Duodenal mucosa (tissue), 2 donors: Measurements from ENCODE around the gene ITPKB.
"Not testable (repeated sequence)": the region's sequence is repeated elsewhere in the genome, so short reads cannot be mapped to it uniquely, and the experiment has no call there.

Source experiments
- H3K27ac ChIP-seq: one replicate; pipeline ENCODE4 v1.7.0; 2013; ENCODE audit warnings: low read depth, low read length
- H3K27me3 ChIP-seq, 2 donors: one replicate each; pipeline ENCODE4 v1.7.0; 2013; ENCODE audit warnings: low read length in 2 of 2, control low read depth in 1 of 2; ENCODE audit not compliant: insufficient read depth in 2 of 2, control insufficient read depth in 1 of 2
- H3K36me3 ChIP-seq, 2 donors: one replicate each; pipeline ENCODE4 v1.7.0; 2013; ENCODE audit warnings: low read length in 2 of 2, control low read depth in 1 of 2; ENCODE audit not compliant: insufficient read depth in 2 of 2, control insufficient read depth in 1 of 2
- H3K4me1 ChIP-seq, 2 donors: one replicate each; pipeline ENCODE4 v1.7.0; 2013; ENCODE audit warnings: low read length in 2 of 2, control low read depth in 1 of 2; ENCODE audit not compliant: insufficient read depth in 2 of 2, control insufficient read depth in 1 of 2
- H3K4me3 ChIP-seq, 2 donors: one replicate each; pipeline ENCODE4 v1.7.0; 2013; ENCODE audit warnings: low read length in 2 of 2, low read depth in 1 of 2
- H3K9ac ChIP-seq, 2 donors: one replicate each; pipeline ENCODE4 v1.7.0; 2013; ENCODE audit warnings: low read length in 2 of 2, low read depth in 1 of 2
- H3K9me3 ChIP-seq, 2 donors: one replicate each; pipeline ENCODE4 v1.7.0; 2013; ENCODE audit warnings: low read length in 2 of 2, control low read depth in 1 of 2; ENCODE audit not compliant: control insufficient read depth in 1 of 2

Gene ITPKB

GRCh38 chr1:226599636-226600238 lies 139.3 kb downstream of the ITPKB start:
- H3K36me3 ChIP-seq = no peaks in the 10 kb centered on the region
- H3K4me3 ChIP-seq = no peak overlapping the region
- no peak overlapping the region for H3K27ac ChIP-seq
- no peak overlapping the region for H3K9ac ChIP-seq
- H3K27me3 ChIP-seq = no peaks in the 10 kb centered on the region
- H3K4me1 ChIP-seq = peaks cover 6 to 11% of the 10 kb centered on the region in 2 donors
- no peaks in the 10 kb centered on the region for H3K9me3 ChIP-seq

GRCh38 chr1:226598955-226599354 lies 140.1 kb downstream of the ITPKB start:
- peaks cover 6 to 11% of the 10 kb centered on the region in 2 donors for H3K4me1 ChIP-seq
- H3K9me3 ChIP-seq, H3K27ac ChIP-seq, H3K9ac ChIP-seq, H3K27me3 ChIP-seq, H3K36me3 ChIP-seq, H3K4me3 ChIP-seq: not testable (repeated sequence)

GRCh38 chr1:226598455-226598849 lies 140.6 kb downstream of the ITPKB start:
- Histone ChIP-seq H3K27me3 (no peaks in the 10 kb centered on the region), H3K36me3 (no peaks in the 10 kb centered on the region), H3K9ac (no peak overlapping the region), H3K9me3 (no peaks in the 10 kb centered on the region), H3K4me3 (no peak overlapping the region), H3K4me1 (peaks cover 4 to 9% of the 10 kb centered on the region in 2 donors), H3K27ac (no peak overlapping the region)

- Histone ChIP-seq H3K27me3 (no peaks in the 10 kb centered on the region), H3K9me3 (no peaks in the 10 kb centered on the region), H3K36me3 (no peaks in the 10 kb centered on the region), H3K27ac (no peak overlapping the region), H3K9ac (no peak overlapping the region), H3K4me3 (no peak overlapping the region), H3K4me1 (peaks cover 0 to 3% of the 10 kb centered on the region in 2 donors)
These were observed 141.2 kb downstream of the ITPKB start for GRCh38 chr1:226597616-226598454.

GRCh38 chr1:226596531-226597165 lies 142.4 kb downstream of the ITPKB start:
- H3K27ac ChIP-seq = no peak overlapping the region
- no peaks in the 10 kb centered on the region for H3K36me3 ChIP-seq

GRCh38 chr1:226593541-226593940 lies 145.5 kb downstream of the ITPKB start:
- no peaks in the 10 kb centered on the region for H3K36me3 ChIP-seq
- H3K9me3 ChIP-seq = no peaks in the 10 kb centered on the region
- H3K27ac ChIP-seq = no peak overlapping the region
- H3K9ac ChIP-seq = no peak overlapping the region
- no peaks in the 10 kb centered on the region for H3K27me3 ChIP-seq
- H3K4me1 ChIP-seq = no peaks in the 10 kb centered on the region
- H3K4me3 ChIP-seq = no peak overlapping the region

More at GRCh38 chr1:226596531-226597165, 142.4 kb downstream of the ITPKB start:
- H3K27me3 ChIP-seq = no peaks in the 10 kb centered on the region
- H3K9ac ChIP-seq = no peak overlapping the region
- no peaks in the 10 kb centered on the region for H3K4me1 ChIP-seq
- H3K4me3 ChIP-seq = no peak overlapping the region
- H3K9me3 ChIP-seq = no peaks in the 10 kb centered on the region

GRCh38 chr1:226590614-226591013 lies 148.5 kb downstream of the ITPKB start:
- H3K4me1 ChIP-seq = no peaks in the 10 kb centered on the region
- H3K27ac ChIP-seq = no peak overlapping the region
- no peak overlapping the region for H3K4me3 ChIP-seq
- H3K9me3 ChIP-seq = no peaks in the 10 kb centered on the region
- no peaks in the 10 kb centered on the region for H3K36me3 ChIP-seq
- no peak overlapping the region for H3K9ac ChIP-seq
- no peaks in the 10 kb centered on the region for H3K27me3 ChIP-seq

- Histone ChIP-seq H3K4me1 (no peaks in the 10 kb centered on the region), H3K27ac (no peak overlapping the region), H3K36me3 (no peaks in the 10 kb centered on the region), H3K27me3 (no peaks in the 10 kb centered on the region), H3K9ac (no peak overlapping the region), H3K9me3 (no peaks in the 10 kb centered on the region), H3K4me3 (no peak overlapping the region)
These were observed 149.9 kb downstream of the ITPKB start for GRCh38 chr1:226589008-226589733.

- Histone ChIP-seq H3K36me3 (no peaks in the 10 kb centered on the region), H3K4me3 (no peak overlapping the region), H3K4me1 (no peaks in the 10 kb centered on the region), H3K27me3 (no peaks in the 10 kb centered on the region), H3K9ac (no peak overlapping the region), H3K27ac (no peak overlapping the region), H3K9me3 (no peaks in the 10 kb centered on the region)
These were observed 150.6 kb downstream of the ITPKB start for GRCh38 chr1:226588484-226588883.
